RWPE1 (cell line): ENCODE data around the gene REM2.

Experiments used
- CTCF ChIA-PET: fragments of 350-600 bp; sonication (Branson Sonifier 250); formaldehyde crosslinking; extraction: SDS; loops from one replicate; lab custom pipeline; 2021; lab: Yijun Ruan, JAX
- POLR2A ChIA-PET: fragments of 400-600 bp; formaldehyde crosslinking; extraction: SDS; loops from one replicate; lab custom pipeline; 2020; ENCODE audit warnings: antibody characterized with exemption; ENCODE audit not compliant: low non-redundant PET; lab: Yijun Ruan, JAX
- DNase-seq: peaks from one replicate; pipeline ENCODE4 v3.0.0; 2012; ENCODE audit warnings: low spot score
- H3K27ac ChIP-seq: fragments of 450-650 bp; 2 replicates; pipeline ENCODE4 v1.5.1; 2017
- TF ChIP-seq, protein P1 (sequence below): fragments of 450-650 bp; conservative IDR thresholded peaks from 2 replicates; pipeline ENCODE4 v1.5.1; 2017; ENCODE audit warnings: low read depth, mild to moderate bottlenecking

Gene REM2

DNA sequence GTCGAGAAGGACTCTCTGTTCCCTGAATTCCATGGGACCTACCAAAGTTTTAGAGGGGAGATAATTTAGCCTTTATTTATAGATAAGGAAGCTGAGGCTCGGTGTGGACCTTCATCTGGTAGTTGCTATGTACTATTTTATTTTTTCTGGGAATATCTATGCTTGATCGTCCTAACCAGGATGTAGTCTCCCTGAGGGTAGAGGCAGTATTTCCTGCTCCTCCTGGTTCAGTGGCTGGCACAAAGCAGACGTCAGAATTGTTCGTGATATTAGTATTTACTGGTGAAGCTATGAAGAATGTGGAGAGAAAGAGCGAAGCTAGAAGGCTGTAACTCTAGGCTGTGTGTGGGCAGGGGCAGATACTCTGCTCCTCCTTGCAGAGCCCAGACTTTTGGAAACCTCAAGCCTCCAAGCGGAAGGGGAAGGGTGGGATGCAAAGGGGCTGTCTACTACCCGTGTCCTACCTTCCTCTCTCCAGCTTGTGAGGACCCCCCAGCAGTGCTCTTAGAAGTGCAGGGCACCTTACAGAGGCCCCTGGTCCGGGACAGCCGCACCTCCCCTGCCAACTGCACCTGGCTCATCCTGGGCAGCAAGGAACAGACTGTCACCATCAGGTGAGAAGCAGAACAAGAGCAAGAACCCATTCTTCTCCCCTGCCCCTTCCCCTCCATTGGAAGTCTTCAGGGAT is 10.0 kb upstream of the REM2 start:
- DNase-seq, result no peak
- peak overlapping the region; percentile 99 for H3K27ac ChIP-seq
- TF ChIP-seq, protein P1, sequence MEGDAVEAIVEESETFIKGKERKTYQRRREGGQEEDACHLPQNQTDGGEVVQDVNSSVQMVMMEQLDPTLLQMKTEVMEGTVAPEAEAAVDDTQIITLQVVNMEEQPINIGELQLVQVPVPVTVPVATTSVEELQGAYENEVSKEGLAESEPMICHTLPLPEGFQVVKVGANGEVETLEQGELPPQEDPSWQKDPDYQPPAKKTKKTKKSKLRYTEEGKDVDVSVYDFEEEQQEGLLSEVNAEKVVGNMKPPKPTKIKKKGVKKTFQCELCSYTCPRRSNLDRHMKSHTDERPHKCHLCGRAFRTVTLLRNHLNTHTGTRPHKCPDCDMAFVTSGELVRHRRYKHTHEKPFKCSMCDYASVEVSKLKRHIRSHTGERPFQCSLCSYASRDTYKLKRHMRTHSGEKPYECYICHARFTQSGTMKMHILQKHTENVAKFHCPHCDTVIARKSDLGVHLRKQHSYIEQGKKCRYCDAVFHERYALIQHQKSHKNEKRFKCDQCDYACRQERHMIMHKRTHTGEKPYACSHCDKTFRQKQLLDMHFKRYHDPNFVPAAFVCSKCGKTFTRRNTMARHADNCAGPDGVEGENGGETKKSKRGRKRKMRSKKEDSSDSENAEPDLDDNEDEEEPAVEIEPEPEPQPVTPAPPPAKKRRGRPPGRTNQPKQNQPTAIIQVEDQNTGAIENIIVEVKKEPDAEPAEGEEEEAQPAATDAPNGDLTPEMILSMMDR, result peak; percentile 64
- ChIA-PET POLR2A (interaction anchor here (0.6 kb wide), 2 partner anchors 32 to 146 kb away, joined by 3 to 5 read pairs; no protein-coding TSS in a partner anchor), CTCF (interaction anchor here (0.5 to 3.2 kb wide), 11 partner anchors 11 to 297 kb away, joined by 3 to 40 read pairs (median 5); partner anchors contain the start of genes OXA1L and REM2)

DNA sequence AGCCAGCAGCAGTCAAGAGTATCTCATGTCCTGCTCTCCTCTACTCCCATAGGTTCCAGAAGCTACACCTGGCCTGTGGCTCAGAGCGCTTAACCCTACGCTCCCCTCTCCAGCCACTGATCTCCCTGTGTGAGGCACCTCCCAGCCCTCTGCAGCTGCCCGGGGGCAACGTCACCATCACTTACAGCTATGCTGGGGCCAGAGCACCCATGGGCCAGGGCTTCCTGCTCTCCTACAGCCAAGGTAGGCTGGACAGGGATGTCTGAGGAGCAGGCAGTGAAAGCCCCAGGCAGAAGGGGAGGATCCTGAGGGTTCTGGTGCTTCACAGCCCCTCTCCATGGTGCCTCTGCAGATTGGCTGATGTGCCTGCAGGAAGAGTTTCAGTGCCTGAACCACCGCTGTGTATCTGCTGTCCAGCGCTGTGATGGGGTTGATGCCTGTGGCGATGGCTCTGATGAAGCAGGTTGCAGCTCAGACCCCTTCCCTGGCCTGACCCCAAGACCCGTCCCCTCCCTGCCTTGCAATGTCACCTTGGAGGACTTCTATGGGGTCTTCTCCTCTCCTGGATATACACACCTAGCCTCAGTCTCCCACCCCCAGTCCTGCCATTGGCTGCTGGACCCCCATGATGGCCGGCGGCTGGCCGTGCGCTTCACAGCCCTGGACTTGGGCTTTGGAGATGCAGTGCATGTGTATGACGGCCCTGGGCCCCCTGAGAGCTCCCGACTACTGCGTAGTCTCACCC is 7.8 kb upstream of the REM2 start:
- H3K27ac ChIP-seq, result no peak overlapping the region
- ChIA-PET POLR2A (no interaction called here), CTCF (no interaction called here)
- DNase-seq, result no peak
- TF ChIP-seq, protein P1, result no peak

DNA sequence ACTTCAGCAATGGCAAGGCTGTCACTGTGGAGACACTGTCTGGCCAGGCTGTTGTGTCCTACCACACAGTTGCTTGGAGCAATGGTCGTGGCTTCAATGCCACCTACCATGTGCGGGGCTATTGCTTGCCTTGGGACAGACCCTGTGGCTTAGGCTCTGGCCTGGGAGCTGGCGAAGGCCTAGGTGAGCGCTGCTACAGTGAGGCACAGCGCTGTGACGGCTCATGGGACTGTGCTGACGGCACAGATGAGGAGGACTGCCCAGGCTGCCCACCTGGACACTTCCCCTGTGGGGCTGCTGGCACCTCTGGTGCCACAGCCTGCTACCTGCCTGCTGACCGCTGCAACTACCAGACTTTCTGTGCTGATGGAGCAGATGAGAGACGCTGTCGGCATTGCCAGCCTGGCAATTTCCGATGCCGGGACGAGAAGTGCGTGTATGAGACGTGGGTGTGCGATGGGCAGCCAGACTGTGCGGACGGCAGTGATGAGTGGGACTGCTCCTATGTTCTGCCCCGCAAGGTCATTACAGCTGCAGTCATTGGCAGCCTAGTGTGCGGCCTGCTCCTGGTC is 7.2 kb upstream of the REM2 start:
- no peak overlapping the region for H3K27ac ChIP-seq
- ChIA-PET POLR2A (no interaction called here), CTCF (interaction anchor here (0.8 kb wide), 1 partner anchor 305 kb away, joined by 3 read pairs; no protein-coding TSS in a partner anchor)
- no peak for DNase-seq
- TF ChIP-seq, protein P1, result no peak

DNA sequence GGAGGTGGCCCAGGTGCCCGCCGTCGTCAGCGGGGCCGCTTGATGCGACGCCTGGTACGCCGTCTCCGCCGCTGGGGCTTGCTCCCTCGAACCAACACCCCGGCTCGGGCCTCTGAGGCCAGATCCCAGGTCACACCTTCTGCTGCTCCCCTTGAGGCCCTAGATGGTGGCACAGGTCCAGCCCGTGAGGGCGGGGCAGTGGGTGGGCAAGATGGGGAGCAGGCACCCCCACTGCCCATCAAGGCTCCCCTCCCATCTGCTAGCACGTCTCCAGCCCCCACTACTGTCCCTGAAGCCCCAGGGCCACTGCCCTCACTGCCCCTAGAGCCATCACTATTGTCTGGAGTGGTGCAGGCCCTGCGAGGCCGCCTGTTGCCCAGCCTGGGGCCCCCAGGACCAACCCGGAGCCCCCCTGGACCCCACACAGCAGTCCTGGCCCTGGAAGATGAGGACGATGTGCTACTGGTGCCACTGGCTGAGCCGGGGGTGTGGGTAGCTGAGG is 6.0 kb upstream of the REM2 start:
- CTCF ChIA-PET, result no interaction called here
- no peak for DNase-seq
- POLR2A ChIA-PET, result no interaction called here
- TF ChIP-seq, protein P1, result no peak
- H3K27ac ChIP-seq, result peak overlapping the region; percentile 51; the same call in 1 of the 2 replicates

DNA sequence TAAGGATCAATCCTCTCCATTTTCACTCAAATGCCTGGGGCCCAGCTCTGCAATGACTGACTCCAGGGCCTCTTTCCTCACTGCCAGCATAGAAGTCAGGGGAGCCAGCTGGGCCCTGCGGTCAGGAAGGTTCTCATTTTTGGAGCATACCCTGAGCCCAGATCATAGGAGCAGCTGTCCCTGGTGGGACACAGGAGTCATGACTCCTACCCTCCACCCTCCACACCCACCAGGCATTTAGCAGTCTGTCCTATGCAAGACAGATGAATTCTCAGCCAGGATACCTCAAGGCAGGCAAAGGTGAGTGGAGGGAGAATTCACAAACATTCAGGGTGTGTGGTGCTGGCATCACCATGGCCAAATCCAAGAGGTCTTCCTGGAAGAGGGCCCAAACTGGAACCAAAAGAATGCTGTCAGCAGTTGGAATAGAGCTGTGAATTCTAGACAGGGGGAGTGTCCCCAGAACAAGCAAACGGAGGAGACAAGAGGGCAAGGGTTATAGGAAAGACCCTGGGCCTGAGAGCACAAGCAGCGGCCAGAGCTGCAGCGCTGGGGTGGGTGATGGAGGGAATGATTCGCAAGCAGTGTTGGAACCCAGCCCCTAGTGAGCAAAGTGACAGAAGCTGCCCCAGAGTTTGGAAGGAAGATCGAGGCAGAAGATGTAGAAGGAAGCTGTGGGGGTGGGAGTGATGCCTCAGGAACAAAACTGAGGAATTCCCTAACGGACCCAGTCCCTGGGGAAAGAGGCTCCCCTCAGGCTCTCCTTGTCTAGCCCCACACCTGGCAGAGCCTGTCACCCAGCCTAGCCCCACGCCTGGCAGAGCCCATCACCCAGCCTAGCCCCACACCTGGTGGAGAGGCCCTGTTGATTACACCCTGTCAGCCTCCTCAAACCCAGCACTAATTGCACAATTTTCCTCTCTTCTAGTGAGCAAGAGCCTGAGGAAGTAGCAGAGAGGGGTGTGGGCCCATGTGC is 4.5 kb upstream of the REM2 start:
- CTCF ChIA-PET, result no interaction called here
- no peak for DNase-seq
- POLR2A ChIA-PET, result no interaction called here
- peak overlapping the region; percentile 51 for H3K27ac ChIP-seq
- TF ChIP-seq, protein P1, result no peak
